Putamen (tissue), 1 donor: ENCODE data around the gene ACIN1.
"Not testable (repeated sequence)": the region's sequence is repeated elsewhere in the genome, so short reads cannot be mapped to it uniquely, and the experiment has no call there.

Experiments
- DNase-seq: peaks from one replicate; pipeline ENCODE4 v3.0.0-alpha.2; 2016; ENCODE audit warnings: low spot score

Gene ACIN1

GRCh38 chr14:23122086-23122485 is 27.1 kb upstream of the ACIN1 start:
- no peak for DNase-seq

- DNase-seq, result no peak
Measured at GRCh38 chr14:23121361-23121771, 26.4 kb upstream of the ACIN1 start.

GRCh38 chr14:23120541-23121251 is 25.8 kb upstream of the ACIN1 start:
- DNase-seq, result peak; percentile 86

GRCh38 chr14:23119363-23120327 is 24.7 kb upstream of the ACIN1 start:
- DNase-seq, result no peak

- no peak for DNase-seq
Measured at GRCh38 chr14:23118506-23119362, 23.8 kb upstream of the ACIN1 start, which contains the start of gene CEBPE. Gene CEBPE, minus strand, starts transcription at chr14:23119255. Its CDS starts 164 bp downstream, at chr14:23119091.

- no peak for DNase-seq
Measured at GRCh38 chr14:23117371-23118020, 22.6 kb upstream of the ACIN1 start.

- no peak for DNase-seq
Measured at GRCh38 chr14:23115918-23116317, 21.0 kb upstream of the ACIN1 start.

GRCh38 chr14:23115039-23115731 is 20.2 kb upstream of the ACIN1 start:
- DNase-seq, result no peak

- DNase-seq, result no peak
Measured at GRCh38 chr14:23114669-23115038, 19.7 kb upstream of the ACIN1 start.

- no peak for DNase-seq
Measured at GRCh38 chr14:23114120-23114458, 19.2 kb upstream of the ACIN1 start.

GRCh38 chr14:23113431-23114119 is 18.6 kb upstream of the ACIN1 start:
- DNase-seq, result no peak

- no peak for DNase-seq
Measured at GRCh38 chr14:23112359-23113178, 17.6 kb upstream of the ACIN1 start.

GRCh38 chr14:23110579-23111365 is 15.8 kb upstream of the ACIN1 start:
- DNase-seq, result no peak

GRCh38 chr14:23109769-23110168 is 14.8 kb upstream of the ACIN1 start:
- DNase-seq, result no peak

GRCh38 chr14:23108169-23108568 is 13.2 kb upstream of the ACIN1 start:
- not testable (repeated sequence) for DNase-seq

- not testable (repeated sequence) for DNase-seq
Measured at GRCh38 chr14:23107620-23108019, 12.7 kb upstream of the ACIN1 start.

- DNase-seq, result no peak
Measured at GRCh38 chr14:23106747-23107045, 11.8 kb upstream of the ACIN1 start.

- DNase-seq, result no peak
Measured at GRCh38 chr14:23105348-23105824, 10.4 kb upstream of the ACIN1 start.
